Astrocyte (in vitro differentiated cells and primary cell): ENCODE measurements around the gene ZDHHC22. TPM values are rescaled to one million over a fixed set of nuclear protein-coding genes. Genes with fewer than 3 reads are reported as not detected.

Experiments
- DNase-seq: peaks from one replicate; pipeline ENCODE4 v3.0.0-alpha.2; 2010; ENCODE audit warnings: low read depth
- FAIRE-seq: peaks from 2 replicates; lab custom pipeline; 2011; peaks lifted over from hg19 to GRCh38; lab: Jason Lieb, UNC
- H2AFZ ChIP-seq: 2 replicates; pipeline ENCODE4 v1.6.0; 2012; ENCODE audit warnings: low read depth, low read length, inconsistent platforms
- H3K27ac ChIP-seq: 2 replicates; pipeline ENCODE4 v1.5.1; 2011; ENCODE audit warnings: low read depth, low read length, inconsistent platforms
- H3K27me3 ChIP-seq: 2 replicates; pipeline ENCODE4 v1.6.0; 2011; ENCODE audit warnings: low read length, inconsistent platforms; ENCODE audit not compliant: insufficient read depth
- H3K36me3 ChIP-seq: 2 replicates; pipeline ENCODE4 v1.5.1; 2011; ENCODE audit warnings: low read length, inconsistent platforms; ENCODE audit not compliant: insufficient read depth
- H3K4me1 ChIP-seq: 2 replicates; pipeline ENCODE4 v1.5.1; 2011; ENCODE audit warnings: low read length, inconsistent platforms; ENCODE audit not compliant: insufficient read depth
- H3K4me2 ChIP-seq: 2 replicates; pipeline ENCODE4 v1.6.0; 2012; ENCODE audit warnings: low read length, inconsistent platforms
- H3K4me3 ChIP-seq: 2 replicates; pipeline ENCODE4 v1.5.1; 2011; ENCODE audit warnings: low read depth, mild to moderate bottlenecking, low read length, inconsistent platforms; ENCODE audit not compliant: insufficient read depth
- H3K79me2 ChIP-seq: 2 replicates; pipeline ENCODE4 v1.6.0; 2012; ENCODE audit warnings: mild to moderate bottlenecking, low read length, inconsistent platforms; ENCODE audit not compliant: insufficient read depth
- H3K9ac ChIP-seq: 2 replicates; pipeline ENCODE4 v1.6.0; 2012; ENCODE audit warnings: mild to moderate bottlenecking, low read length, inconsistent platforms
- H3K9me3 ChIP-seq: 2 replicates; pipeline ENCODE4 v1.5.1; 2012; ENCODE audit warnings: low read depth, mild to moderate bottlenecking, low read length, inconsistent platforms; ENCODE audit not compliant: insufficient read depth
- H4K20me1 ChIP-seq: 2 replicates; pipeline ENCODE4 v1.6.0; 2012; ENCODE audit warnings: low read length, inconsistent platforms; ENCODE audit not compliant: insufficient read depth
- H3K27ac Mint-ChIP-seq: one replicate; pipeline ENCODE4 v1.8.0; 2021; ENCODE audit warnings: mild to moderate bottlenecking, mixed read lengths; ENCODE audit not compliant: unreplicated experiment
- H3K27me3 Mint-ChIP-seq: one replicate; pipeline ENCODE4 v1.8.0; 2021; ENCODE audit warnings: low read depth, mixed read lengths; ENCODE audit not compliant: unreplicated experiment
- H3K36me3 Mint-ChIP-seq: one replicate; pipeline ENCODE4 v1.8.0; 2021; ENCODE audit warnings: low read depth, mixed read lengths; ENCODE audit not compliant: unreplicated experiment
- H3K4me1 Mint-ChIP-seq: one replicate; pipeline ENCODE4 v1.8.0; 2021; ENCODE audit warnings: low read depth, mixed read lengths; ENCODE audit not compliant: unreplicated experiment
- H3K4me3 Mint-ChIP-seq: one replicate; pipeline ENCODE4 v1.8.0; 2021; ENCODE audit warnings: mild to moderate bottlenecking, moderate library complexity, mixed read lengths; ENCODE audit not compliant: unreplicated experiment
- H3K9me3 Mint-ChIP-seq: one replicate; pipeline ENCODE4 v1.8.0; 2021; ENCODE audit warnings: mild to moderate bottlenecking, mixed read lengths; ENCODE audit not compliant: unreplicated experiment
- EZH2 ChIP-seq: IDR thresholded peaks from 2 replicates; pipeline ENCODE4 v1.6.1; 2012; ENCODE audit warnings: mild to moderate bottlenecking, low read length, inconsistent platforms; ENCODE audit not compliant: insufficient read depth
- total RNA-seq: library from RNA; stranded (reverse); gene quantifications from 2 replicates; pipeline ENCODE4 v1.2.1, GENCODE V29; 2021
- TF ChIP-seq, protein P1 (sequence below): IDR thresholded peaks from 2 replicates; pipeline ENCODE4 v1.5.1; 2011; ENCODE audit warnings: low read depth, mild to moderate bottlenecking, inconsistent platforms, low read length, moderate library complexity; ENCODE audit not compliant: insufficient read depth

ZDHHC22 gene
- total RNA-seq, 1 donor from 2014 or later: 0.52 TPM

DNA sequence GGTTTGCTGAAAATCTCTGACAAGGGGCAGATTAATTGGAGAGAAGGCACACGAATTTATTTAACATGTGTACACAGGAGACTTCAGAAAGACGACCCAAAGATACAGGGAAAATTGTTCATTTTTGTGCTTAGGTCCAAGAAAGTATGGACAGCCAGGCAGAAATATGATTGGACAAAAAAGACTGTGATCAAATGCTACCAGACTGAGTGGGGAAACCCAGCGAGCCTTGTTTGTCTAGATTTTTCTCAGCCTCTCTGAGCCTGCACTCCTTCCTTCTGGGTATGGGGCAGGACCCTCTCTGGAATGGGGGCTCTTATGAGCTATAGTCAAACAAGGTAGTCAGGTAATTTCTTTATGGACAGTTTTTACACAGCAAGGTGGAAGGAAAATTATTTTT is 54.0 kb downstream of the ZDHHC22 start:
- Histone ChIP-seq H3K4me1 (no peaks in the 10 kb centered on the region), H3K79me2 (no peaks in the 10 kb centered on the region), H2AFZ (no peak overlapping the region), H3K27ac (no peak overlapping the region), H3K9ac (no peak overlapping the region), H3K36me3 (no peaks in the 10 kb centered on the region), H4K20me1 (no peaks in the 10 kb centered on the region), H3K9me3 (no peaks in the 10 kb centered on the region), H3K27me3 (peaks cover 7% of the 10 kb centered on the region), H3K4me2 (no peak overlapping the region), H3K4me3 (no peak overlapping the region)
- no peak for DNase-seq
- no peak for FAIRE-seq
- H3K4me3 Mint-ChIP-seq: no peak overlapping the region
- H3K27ac Mint-ChIP-seq: peak overlapping the region; percentile 75
- H3K9me3 Mint-ChIP-seq: peaks cover 3% of the 10 kb centered on the region
- H3K36me3 Mint-ChIP-seq: no peaks in the 10 kb centered on the region
- peaks cover 3% of the 10 kb centered on the region for H3K27me3 Mint-ChIP-seq
- TF ChIP-seq EZH2: no peak
- TF ChIP-seq, protein P1, sequence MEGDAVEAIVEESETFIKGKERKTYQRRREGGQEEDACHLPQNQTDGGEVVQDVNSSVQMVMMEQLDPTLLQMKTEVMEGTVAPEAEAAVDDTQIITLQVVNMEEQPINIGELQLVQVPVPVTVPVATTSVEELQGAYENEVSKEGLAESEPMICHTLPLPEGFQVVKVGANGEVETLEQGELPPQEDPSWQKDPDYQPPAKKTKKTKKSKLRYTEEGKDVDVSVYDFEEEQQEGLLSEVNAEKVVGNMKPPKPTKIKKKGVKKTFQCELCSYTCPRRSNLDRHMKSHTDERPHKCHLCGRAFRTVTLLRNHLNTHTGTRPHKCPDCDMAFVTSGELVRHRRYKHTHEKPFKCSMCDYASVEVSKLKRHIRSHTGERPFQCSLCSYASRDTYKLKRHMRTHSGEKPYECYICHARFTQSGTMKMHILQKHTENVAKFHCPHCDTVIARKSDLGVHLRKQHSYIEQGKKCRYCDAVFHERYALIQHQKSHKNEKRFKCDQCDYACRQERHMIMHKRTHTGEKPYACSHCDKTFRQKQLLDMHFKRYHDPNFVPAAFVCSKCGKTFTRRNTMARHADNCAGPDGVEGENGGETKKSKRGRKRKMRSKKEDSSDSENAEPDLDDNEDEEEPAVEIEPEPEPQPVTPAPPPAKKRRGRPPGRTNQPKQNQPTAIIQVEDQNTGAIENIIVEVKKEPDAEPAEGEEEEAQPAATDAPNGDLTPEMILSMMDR: no peak
- H3K4me1 Mint-ChIP-seq: peaks cover 15% of the 10 kb centered on the region

DNA sequence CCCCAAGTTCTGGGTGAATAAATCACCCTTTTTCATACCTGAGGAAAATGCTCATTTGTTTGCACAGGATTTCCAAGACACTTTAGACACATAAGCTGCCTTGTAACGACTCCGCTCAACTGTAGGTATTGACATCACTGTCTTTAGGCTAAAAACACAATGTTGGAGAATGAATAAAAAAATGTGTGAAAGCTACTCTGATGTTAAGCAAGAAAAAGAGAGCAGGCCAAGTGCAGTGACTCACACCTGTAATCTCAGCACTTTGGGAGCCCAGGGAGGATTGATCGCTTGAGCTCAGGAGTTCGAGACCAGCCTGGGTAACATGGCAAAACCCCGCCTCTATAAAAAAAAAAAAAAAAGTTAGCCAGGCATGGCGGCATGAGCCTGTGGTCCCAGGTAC is 54.6 kb downstream of the ZDHHC22 start:
- no peaks in the 10 kb centered on the region for H3K9me3 ChIP-seq
- no peak overlapping the region for H3K27ac ChIP-seq
- Mint-ChIP-seq H3K4me1 (peaks cover 15% of the 10 kb centered on the region), H3K27me3 (peaks cover 3% of the 10 kb centered on the region), H3K4me3 (no peak overlapping the region), H3K9me3 (peaks cover 3% of the 10 kb centered on the region), H3K27ac (peak overlapping the region; percentile 90), H3K36me3 (no peaks in the 10 kb centered on the region)
- peaks cover 7% of the 10 kb centered on the region for H3K27me3 ChIP-seq
- no peak for FAIRE-seq
- H3K36me3 ChIP-seq: no peaks in the 10 kb centered on the region
- no peak overlapping the region for H3K4me3 ChIP-seq
- no peaks in the 10 kb centered on the region for H3K4me1 ChIP-seq
- no peak overlapping the region for H3K9ac ChIP-seq
- no peaks in the 10 kb centered on the region for H4K20me1 ChIP-seq
- no peak for DNase-seq
- no peak overlapping the region for H3K4me2 ChIP-seq
- no peaks in the 10 kb centered on the region for H3K79me2 ChIP-seq
- no peak for TF ChIP-seq EZH2
- TF ChIP-seq, protein P1: no peak
- H2AFZ ChIP-seq: no peak overlapping the region

DNA sequence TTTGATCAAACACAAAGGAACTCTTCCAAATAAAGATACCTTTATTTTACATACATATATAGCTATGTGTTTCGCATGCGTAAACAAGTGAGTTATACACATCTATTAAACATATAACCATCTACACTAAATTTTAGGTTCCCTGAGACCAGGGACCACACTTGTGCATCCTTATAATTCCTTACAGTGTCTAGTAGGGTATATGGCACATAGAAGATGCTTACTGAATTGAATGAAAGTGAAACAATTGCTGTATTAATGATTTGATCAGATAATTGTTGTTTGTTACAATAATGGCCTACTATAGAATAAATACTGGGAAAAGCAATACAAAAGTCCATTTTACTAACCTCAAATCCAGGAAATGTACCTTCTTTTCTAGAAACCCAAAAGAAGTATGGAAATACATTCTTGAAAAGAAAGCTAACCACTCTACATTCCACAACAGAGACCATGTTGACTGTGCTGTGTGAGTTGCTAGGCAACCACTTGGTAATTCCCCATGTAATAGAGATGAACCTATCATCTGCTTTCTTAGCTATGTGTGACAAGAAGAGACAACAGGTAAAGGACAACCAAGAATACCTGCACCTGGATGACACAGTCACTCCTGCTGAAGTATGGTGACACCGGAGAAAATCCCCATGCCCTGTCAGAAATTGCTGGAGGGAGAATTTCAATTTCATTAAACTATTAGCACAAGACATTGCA is 55.4 kb downstream of the ZDHHC22 start:
- Mint-ChIP-seq H3K36me3 (no peaks in the 10 kb centered on the region), H3K4me3 (no peak overlapping the region), H3K27me3 (peaks cover 3% of the 10 kb centered on the region), H3K9me3 (no peaks in the 10 kb centered on the region), H3K27ac (peak overlapping the region; percentile 90), H3K4me1 (peaks cover 15% of the 10 kb centered on the region)
- DNase-seq: peak; percentile 69
- H3K36me3 ChIP-seq: no peaks in the 10 kb centered on the region
- TF ChIP-seq, protein P1: no peak
- TF ChIP-seq EZH2: no peak
- FAIRE-seq: no peak
- H3K27ac ChIP-seq: no peak overlapping the region
- H3K79me2 ChIP-seq: no peaks in the 10 kb centered on the region
- no peaks in the 10 kb centered on the region for H3K9me3 ChIP-seq
- H2AFZ ChIP-seq: no peak overlapping the region
- no peaks in the 10 kb centered on the region for H3K4me1 ChIP-seq
- H3K9ac ChIP-seq: no peak overlapping the region
- H3K27me3 ChIP-seq: peaks cover 7% of the 10 kb centered on the region
- H3K4me3 ChIP-seq: no peak overlapping the region
- H4K20me1 ChIP-seq: no peaks in the 10 kb centered on the region
- no peak overlapping the region for H3K4me2 ChIP-seq
